ENCODE data around the gene RNF166.
A peak's percentile ranks its signal among the peaks of the same experiment; 100 is the strongest.

The RNF166 gene

DNA sequence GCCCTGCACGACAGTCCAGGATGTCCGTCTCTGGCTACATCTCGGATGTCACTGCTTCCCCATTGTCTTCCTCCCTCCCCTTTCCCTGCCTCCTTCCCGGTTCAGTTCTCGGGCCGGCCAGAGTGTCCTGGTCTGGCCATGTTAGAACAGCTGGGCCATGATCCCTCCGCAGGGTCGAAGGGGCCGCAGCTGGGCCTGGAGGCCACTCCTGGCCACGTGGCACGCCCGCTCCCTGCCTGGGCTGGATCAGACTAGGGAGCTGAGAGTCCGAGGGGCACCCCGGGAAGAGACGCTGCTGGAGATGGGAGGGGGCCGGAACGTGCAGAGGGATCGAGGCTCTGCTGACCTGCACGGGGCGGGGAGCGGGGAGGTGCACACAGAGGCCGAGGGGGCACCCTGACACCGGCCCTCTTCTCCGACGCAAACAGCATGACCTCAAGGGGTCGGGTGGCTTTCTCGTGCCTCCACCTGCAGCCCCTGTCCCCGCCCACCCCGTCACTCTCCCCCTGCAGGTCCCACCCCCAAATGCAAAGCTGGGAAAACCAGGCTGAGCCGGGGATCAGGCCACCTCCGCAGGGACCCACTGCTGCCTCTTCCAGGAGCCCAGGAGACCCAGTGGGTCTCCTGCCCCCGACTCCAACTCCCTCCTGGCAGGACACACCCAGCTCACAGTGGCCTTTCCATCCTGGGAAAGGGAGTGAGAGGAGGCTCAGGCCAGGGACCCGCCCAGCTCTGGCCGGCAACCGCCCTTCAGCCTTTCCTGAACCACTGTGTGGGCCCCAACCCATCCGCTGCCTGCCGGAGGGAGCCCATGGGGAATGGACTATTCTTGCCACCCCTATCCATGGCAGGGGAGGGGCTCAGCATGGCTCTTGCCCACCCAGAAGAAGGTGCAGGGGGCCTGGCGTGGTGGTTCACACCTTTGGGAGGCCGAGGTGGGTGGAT lies 38.6 kb upstream of the RNF166 start:
- POLR2A ChIA-PET = interaction anchor here (0.6 kb wide), 1 partner anchor 411 kb away, joined by 3 read pairs; no protein-coding TSS in a partner anchor
- no peak for TF ChIP-seq CTCF (IDR thresholded peaks at IDR 0.05; ENCODE audit: insufficient read depth, low read length, missing control alignments)

GRCh38 chr16:88743693-88744576 lies 37.7 kb upstream of the RNF166 start:
- ChIA-PET CTCF (interaction anchor here (0.6 to 25.4 kb wide), 24 partner anchors 8 to 474 kb away, joined by 3 to 544 read pairs (median 4); partner anchors contain the start of genes PIEZO1 and ZNF778), POLR2A (interaction anchor here (1.5 kb wide), 1 partner anchor 41 kb away, joined by 3 read pairs; the partner anchor contains the start of gene PIEZO1)
- TF ChIP-seq CTCF (IDR thresholded peaks at IDR 0.05; ENCODE audit: insufficient read depth, low read length, missing control alignments) = peak; percentile 93
- no peak overlapping the region for H3K4me3 ChIP-seq (ENCODE audit: low read depth, low read length)
- no peak for DNase-seq (ENCODE audit: low read depth, low spot score)

More for the DNA sequence above, 38.6 kb upstream of the RNF166 start:
- DNase-seq (ENCODE audit: low read depth, low spot score) = no peak
- CTCF ChIA-PET = interaction anchor here (0.8 to 25.4 kb wide), 5 partner anchors 8 to 55 kb away, joined by 3 to 544 read pairs (median 17); no protein-coding TSS in a partner anchor
- no peak overlapping the region for H3K4me3 ChIP-seq (ENCODE audit: low read depth, low read length)

GRCh38 chr16:88742896-88743605 lies 36.8 kb upstream of the RNF166 start:
- ChIA-PET CTCF (interaction anchor here (0.6 to 25.4 kb wide), 23 partner anchors 9 to 474 kb away, joined by 3 to 544 read pairs (median 4); partner anchors contain the start of genes PIEZO1 and ZNF778), POLR2A (interaction anchor here (1.5 kb wide), 1 partner anchor 42 kb away, joined by 3 read pairs; the partner anchor contains the start of gene PIEZO1)
- no peak overlapping the region for H3K4me3 ChIP-seq (ENCODE audit: low read depth, low read length)
- no peak for TF ChIP-seq CTCF (IDR thresholded peaks at IDR 0.05; ENCODE audit: insufficient read depth, low read length, missing control alignments)
- DNase-seq (ENCODE audit: low read depth, low spot score) = no peak

DNA sequence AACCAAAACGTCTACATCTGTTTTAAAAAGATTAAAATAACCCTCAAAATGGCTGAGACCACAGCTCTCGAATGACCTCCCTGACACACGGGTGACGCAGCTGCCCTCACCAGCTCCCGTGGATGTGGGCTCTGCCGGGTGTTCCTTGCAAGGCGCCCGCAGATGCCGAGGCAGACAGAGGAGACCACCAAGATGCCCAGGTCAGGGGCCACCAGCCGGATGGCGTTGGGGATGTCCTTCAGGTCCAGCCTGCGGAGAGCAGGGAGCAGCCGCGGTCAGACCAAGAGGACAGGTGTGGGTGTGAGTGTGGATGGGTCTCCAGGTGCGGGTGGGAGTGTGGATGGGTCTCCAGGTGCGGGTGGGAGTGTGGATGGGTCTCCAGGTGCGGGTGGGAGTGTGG lies 35.2 kb upstream of the RNF166 start:
- ChIA-PET POLR2A (no interaction called here), CTCF (interaction anchor here (0.7 to 25.4 kb wide), 4 partner anchors 21 to 475 kb away, joined by 4 to 544 read pairs (median 4); partner anchors contain the start of gene PIEZO1)
- no peak for TF ChIP-seq CTCF (IDR thresholded peaks at IDR 0.05; ENCODE audit: insufficient read depth, low read length, missing control alignments)

DNA sequence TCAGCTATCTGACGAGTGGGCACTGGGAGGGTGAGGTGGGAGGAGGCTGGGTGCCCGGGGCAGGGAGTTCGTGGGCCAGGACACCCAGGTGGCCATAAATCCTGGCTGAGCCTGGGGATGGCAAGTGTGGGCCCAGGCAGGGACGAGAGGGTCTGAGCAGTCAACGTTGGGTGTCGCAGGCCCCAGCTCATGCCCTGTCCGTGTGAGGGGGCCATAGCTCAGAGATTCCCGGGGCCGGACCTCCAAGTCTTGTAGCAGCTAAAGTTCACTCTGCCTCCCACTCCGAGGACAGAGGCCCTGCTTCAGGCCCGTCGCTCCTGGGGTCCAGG lies 34.5 kb upstream of the RNF166 start:
- H3K4me3 ChIP-seq (ENCODE audit: low read depth, low read length) = no peak overlapping the region
- POLR2A ChIA-PET = no interaction called here
- no peak for TF ChIP-seq CTCF (IDR thresholded peaks at IDR 0.05; ENCODE audit: insufficient read depth, low read length, missing control alignments)
- CTCF ChIA-PET = interaction anchor here (0.7 to 25.4 kb wide), 6 partner anchors 21 to 476 kb away, joined by 3 to 544 read pairs (median 4); partner anchors contain the start of gene PIEZO1
- DNase-seq (ENCODE audit: low read depth, low spot score) = no peak

More for the DNA sequence above, 35.2 kb upstream of the RNF166 start:
- DNase-seq (ENCODE audit: low read depth, low spot score) = no peak
- H3K4me3 ChIP-seq (ENCODE audit: low read depth, low read length) = no peak overlapping the region

All from AG04449 (cell line).